T-helper 1 cell (primary cell): ENCODE results near the gene NIPAL1.
"Not testable (repeated sequence)": the region's sequence is repeated elsewhere in the genome, so short reads cannot be mapped to it uniquely, and the experiment has no call there.

Source experiments
- DNase-seq, 5 donors: peaks; one replicate each; pipeline ENCODE4 v3.0.0-alpha.2; 2012 to 2020
- total RNA-seq, 4 donors: gene quantifications; one replicate each; lab custom pipeline; 2026; lab: John Stamatoyannopoulos, UW

The NIPAL1 gene
- 0.24 to 0.61 (median 0.40) reads per million in 4 donors for total RNA-seq

- peak; percentile 12 to 70 (median 54) for DNase-seq
These were observed at the start of gene NIPAL1, which contains the start of gene CNGA1 for GRCh38 chr4:48016141-48017107. Gene NIPAL1 (plus strand): TSS chr4:48016772. CDS start chr4:48016840, 68 bp downstream. Gene CNGA1 (minus strand): TSS chr4:48016681. CDS start chr4:47952689, 63,992 bp downstream.

DNA sequence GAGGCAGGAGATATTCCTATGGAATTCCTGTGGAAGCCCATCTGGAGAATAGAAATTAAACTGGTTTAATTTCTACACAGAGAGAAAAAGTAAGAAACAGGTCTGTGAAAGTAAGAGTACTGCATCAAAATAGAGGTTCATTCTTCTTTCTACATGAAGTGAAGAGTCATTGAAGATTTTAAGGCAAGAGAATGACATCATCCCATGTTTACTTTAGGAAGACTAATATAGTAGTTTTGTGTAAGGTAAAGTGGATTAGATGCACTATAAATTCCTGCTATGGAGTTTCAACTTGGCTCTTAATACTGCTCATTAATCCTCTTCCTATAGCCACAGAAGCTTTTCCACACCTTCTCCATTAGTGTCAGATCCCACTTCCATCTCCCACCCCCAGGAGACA lies 47.7 kb upstream of the NIPAL1 start:
- no peak for DNase-seq

DNA sequence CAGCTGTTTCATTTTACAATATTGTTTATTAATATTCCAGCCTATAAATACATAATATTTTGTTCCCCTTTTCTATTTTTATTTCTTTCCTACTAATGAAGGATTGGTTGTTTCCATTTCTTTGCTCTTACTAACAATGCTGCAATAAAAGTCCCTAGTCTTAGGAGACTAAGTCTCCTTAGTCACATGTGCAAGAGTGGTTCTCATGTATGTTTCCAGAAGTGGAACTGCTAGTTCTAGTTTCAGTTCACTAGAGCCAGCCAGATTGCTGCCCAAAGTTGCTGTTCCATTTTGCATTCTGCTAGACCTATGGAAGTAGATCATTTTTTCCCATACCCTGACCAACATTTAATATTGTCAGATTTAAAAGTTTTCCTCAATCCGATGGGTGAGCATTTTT lies 44.4 kb upstream of the NIPAL1 start:
- no peak for DNase-seq

DNA sequence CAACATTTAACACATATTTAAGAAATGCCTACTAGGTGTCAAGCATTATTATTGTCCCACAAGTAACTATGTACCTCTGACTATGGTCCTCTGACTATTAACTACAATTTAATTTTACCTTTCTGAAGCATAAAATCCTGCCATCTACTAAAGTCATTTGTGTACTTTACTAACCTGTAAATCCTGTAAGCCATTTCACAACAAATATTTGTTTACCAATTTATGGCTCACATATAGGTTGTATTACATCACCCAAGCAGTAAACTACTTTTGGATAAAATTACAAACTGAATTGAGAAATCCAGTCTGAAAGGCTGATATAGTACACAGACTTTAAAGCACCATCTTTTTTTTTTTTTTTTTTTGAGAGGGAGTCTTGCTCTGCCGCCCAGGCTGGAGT lies 43.9 kb upstream of the NIPAL1 start:
- DNase-seq = no peak

DNA sequence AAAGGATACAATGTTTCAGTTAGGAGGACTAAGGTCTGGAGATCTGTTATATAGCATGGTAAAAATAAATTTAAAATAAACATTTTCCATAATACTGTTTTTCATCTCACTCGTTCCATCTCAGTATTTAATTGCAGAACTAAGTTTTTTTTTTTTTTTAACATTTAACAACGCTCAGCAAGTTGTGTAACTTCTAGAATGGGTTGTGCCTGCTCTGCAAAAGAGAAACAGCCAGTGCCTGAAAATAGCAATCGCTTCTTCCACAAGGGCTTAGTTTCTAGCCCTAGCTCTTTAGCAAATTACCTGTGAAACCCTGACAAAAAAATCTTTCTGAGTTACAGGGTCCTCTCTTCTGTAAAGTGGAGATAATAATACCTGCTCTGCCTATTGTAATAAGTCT lies 42.0 kb upstream of the NIPAL1 start:
- no peak for DNase-seq

DNA sequence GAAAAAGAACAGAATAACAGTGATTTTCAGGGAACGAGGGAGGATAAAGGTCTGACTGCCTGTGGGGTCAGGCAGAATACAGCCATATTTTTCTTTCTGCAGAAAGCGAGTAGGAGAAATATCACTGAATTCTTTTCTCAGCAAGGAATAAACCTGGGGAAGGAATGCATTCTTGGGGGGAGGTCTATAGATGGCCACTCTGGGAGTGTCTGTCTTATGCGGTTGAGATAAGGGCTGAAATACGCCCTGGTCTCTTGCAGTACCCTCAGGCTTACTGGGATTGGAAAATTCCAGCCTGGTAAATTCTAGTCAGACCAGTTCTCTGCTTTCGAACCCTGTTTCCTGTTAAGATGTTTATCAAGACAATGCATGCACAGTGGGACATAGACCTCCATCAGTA lies 26.4 kb upstream of the NIPAL1 start:
- DNase-seq = no peak

- DNase-seq = not testable (repeated sequence)
These were observed 24.1 kb upstream of the NIPAL1 start for GRCh38 chr4:47992475-47992874.

GRCh38 chr4:47996021-47996420 lies 20.6 kb upstream of the NIPAL1 start:
- DNase-seq = no peak

- DNase-seq = no peak
These were observed 14.3 kb upstream of the NIPAL1 start for GRCh38 chr4:48002267-48002666.

DNA sequence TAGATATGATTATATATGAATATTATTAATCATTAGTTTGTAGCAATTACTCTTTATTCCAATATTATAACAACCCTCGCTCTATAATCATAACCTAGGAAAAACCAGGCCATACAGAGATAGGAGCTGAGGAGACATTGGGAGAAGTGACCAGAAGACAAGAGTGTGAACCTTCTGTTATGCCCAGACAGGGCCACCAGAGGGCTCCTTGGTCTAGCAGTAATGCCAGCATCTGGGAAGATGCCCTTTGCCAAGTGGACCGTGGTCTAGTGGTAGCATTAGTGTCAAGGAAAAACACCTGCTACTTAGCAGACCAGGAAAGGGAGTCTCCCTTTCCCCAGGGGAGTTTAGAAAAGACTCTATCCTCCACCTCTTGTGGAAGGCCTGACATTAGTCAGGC lies 13.0 kb upstream of the NIPAL1 start:
- DNase-seq = not testable (repeated sequence)

DNA sequence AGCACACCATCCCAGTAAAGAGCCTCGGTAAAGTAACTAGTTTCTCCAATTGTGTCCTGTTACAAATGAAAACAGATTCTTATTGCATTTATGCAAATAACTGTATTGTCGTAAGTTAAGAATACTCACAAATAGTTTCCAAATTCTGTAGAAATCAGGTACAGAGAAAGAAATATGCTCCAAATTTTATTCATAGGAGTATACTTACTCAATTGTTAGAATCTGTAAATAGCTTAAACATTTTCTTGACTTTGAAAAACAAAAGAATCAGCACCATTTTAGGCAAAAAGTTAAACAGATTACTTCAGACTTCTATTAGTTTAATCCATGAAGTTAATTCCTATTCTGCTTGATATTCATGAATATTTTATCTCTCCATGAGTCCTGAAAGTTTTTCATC lies 10.8 kb upstream of the NIPAL1 start:
- no peak for DNase-seq

DNA sequence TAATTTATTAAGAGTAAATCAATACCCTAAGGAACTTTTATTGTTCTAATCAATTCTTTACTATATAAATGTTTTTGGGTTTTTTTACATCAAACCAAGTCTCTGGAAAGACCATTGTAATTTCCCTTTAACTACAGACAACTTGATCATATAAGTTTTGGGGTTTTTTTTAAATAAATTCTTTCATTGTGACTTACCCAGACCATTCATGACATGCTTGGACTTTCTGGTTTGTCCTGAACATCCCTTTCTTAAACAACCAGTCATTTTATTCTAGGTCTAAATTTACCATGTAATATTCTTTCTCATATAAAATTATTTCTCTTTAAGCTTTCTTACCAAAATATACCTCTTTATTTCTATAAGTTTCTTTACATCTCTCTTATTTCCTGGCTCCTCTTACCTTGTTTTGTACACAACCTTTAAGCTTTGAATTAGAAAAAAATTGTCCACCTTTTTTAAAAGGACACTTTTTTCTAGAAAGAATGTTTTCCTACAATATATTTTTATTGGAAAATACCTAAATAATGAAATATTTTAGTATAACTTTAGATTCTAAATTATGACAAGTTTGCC lies 8.5 kb upstream of the NIPAL1 start:
- no peak for DNase-seq

GRCh38 chr4:48010906-48011305 lies 5.7 kb upstream of the NIPAL1 start:
- not testable (repeated sequence) for DNase-seq

DNA sequence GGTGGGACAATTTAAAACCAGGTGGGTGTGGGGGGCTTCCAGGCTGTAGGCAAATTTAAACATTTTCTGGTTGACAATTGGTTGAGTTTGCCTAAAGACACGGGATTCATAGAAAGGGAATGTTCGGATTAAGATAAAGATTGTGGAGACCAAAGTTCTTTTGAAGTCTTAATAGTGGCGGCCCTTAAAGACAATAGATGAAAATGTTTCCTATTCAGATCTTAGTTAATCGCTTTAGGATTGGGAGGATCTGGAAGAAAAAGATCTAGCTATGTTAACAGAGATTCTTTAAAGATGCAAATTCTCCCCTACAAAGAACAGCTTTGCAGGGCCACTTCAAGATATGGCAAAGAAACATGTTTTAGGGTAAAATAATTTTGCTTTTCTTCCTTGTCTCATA lies 4.8 kb upstream of the NIPAL1 start:
- no peak for DNase-seq

DNA sequence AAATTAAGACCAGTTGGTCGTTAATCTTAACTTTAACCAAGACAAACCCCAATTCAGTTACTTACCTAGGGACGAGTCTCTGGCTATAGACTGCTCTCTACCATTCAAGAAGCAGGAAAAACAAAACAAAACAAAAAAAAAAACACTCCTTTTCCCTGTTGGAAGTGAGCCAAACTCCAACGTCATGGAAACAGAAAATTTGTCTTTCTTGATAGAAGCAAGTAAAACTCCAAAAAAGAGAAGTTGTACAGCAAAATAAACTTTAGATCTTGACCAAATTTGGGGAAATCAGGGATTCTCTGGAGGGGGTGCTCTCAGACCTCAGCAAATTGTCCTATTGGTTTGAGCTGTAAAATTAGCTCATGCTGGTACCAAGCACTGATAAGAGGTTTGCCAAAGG lies 3.7 kb upstream of the NIPAL1 start:
- no peak for DNase-seq

- DNase-seq = no peak
These were observed 1.4 kb upstream of the NIPAL1 start for GRCh38 chr4:48015216-48015615.

DNA sequence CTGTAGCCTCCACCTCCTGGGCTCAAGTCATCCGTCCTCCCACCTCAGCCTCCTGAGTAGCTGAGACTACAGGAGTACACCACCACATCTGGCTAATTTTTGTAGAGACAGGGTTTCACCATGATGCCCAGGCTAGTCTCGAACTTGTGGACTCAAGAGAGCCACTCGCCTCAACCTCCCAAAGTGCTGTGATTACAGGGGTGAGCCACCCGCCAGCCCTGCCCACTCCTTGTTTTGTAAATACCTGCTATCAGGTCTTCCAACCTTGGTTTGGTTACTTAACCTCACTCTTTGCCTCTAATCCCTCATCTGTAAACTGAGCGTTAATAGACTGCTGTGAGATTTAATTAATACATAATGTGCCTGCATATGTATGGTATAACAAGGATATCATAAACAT lies 894 bp upstream of the NIPAL1 start:
- DNase-seq = no peak

GRCh38 chr4:48017108-48017571 lies 568 bp downstream of the NIPAL1 start:
- peak in 2 of 5 donors; percentile 4 to 14 for DNase-seq

DNA sequence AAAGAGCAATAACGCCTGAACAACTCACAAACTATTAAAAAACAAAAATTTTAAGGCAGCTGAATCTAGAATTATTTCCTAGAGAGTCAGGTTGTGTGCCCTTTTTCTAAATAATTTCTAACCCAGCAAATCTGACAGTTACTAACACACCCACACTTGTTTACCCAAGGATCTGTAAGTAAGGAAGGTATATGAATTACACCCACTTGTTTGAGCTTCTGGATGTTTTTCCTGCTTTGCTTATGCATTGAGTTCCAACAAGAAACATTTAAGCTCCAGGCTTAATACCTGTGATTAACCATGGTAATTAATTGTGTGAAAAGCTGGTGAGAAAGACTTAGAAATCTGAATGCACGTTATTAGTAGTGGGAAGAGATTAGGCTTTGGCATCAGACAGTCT lies 1.5 kb downstream of the NIPAL1 start:
- no peak for DNase-seq

DNA sequence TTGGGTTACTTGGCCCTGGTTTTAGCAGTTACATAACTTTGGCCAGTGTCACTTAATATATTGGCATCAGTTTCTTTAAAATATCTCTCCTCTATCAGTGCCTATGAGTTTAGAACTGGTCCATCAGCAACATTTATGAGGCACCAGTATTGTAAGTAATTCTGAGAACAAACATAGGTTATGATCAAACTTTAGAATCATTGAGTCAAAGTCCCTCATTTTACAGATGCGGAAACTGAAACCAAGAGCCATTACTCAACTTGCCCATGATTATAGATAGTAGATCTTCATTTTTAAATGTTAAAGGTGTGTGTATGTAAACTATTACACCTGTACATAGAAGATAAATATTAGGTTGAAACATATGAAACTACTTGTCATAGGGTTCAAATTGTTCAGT lies 4.5 kb downstream of the NIPAL1 start:
- DNase-seq = no peak

DNA sequence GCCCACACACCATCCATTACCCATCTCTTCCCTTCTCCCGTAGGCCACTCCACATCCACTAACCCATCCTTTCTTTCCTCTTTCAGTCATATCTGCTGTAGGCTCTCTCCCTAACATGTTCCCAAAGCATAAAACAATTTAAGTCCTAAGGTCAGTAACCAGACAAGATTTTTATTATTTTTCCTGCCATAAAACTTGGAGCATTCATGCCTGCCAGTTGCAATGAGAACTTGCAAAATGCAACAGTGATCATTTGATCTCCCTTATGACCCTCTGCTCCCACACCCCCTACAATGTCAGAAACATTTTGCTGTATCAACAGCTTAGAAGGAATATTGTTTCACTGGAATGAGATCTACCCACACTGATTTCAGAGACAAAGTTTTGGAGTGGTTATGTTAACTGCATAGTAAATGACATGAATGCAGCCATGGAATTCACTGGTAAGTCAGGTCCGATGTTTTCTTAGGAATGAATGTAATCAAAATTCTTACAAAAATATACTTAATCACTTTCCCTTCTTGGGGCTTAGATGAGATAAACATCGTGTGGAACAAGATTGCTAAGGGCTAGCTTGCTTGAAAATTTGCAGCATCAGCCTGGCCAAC lies 5.7 kb downstream of the NIPAL1 start:
- no peak for DNase-seq

GRCh38 chr4:48024522-48024921 lies 8.0 kb downstream of the NIPAL1 start:
- no peak for DNase-seq

- no peak for DNase-seq
These were observed 8.4 kb downstream of the NIPAL1 start for GRCh38 chr4:48025005-48025404.
